Testis (tissue), 3 donors: ENCODE results near the gene ZNF106. TPM values are rescaled to one million over a fixed set of nuclear protein-coding genes. Genes with fewer than 3 reads are reported as not detected.

Experiments
- DNase-seq: peaks from one replicate; pipeline ENCODE4 v3.0.0-alpha.2; 2019
- H3K27ac ChIP-seq, 2 donors: fragments of 200-600 bp; sonication (generic); one replicate each; pipeline ENCODE4 v1.5.1; 2019
- H3K27me3 ChIP-seq: fragments of 200-600 bp; sonication (generic); one replicate; pipeline ENCODE4 v1.5.1; 2019
- H3K36me3 ChIP-seq: fragments of 200-600 bp; sonication (generic); one replicate; pipeline ENCODE4 v1.5.1; 2017; ENCODE audit warnings: low read depth; ENCODE audit errors: missing control alignments
- H3K4me1 ChIP-seq: fragments of 200-600 bp; sonication (generic); one replicate; pipeline ENCODE4 v1.5.1; 2019
- H3K4me3 ChIP-seq, 2 donors: fragments of 200-600 bp; sonication (generic); one replicate each; pipeline ENCODE4 v1.5.1; 2017 to 2019
- H3K9me3 ChIP-seq: fragments of 200-600 bp; sonication (generic); one replicate; pipeline ENCODE4 v1.5.1; 2017
- CTCF ChIP-seq, 3 experiments: fragments of 450-650 bp in 2 of 3; fragments of 200-600 bp in 1 of 3; sonication (generic) in 1 of 3; IDR thresholded peaks; one replicate each; pipeline ENCODE4 v1.5.1; 2016 to 2019; ENCODE audit warnings: antibody characterized with exemption in 3 of 3, mild to moderate bottlenecking in 2 of 3, moderate library complexity in 1 of 3
- POLR2A ChIP-seq: fragments of 450-650 bp; IDR thresholded peaks from one replicate; pipeline ENCODE4 v1.6.1; 2017; ENCODE audit warnings: antibody characterized with exemption, mild to moderate bottlenecking, moderate library complexity
- WGBS, 2 donors: methylation state at CpG; one replicate each; pipeline ENCODE4 v1.1.5; 2018; 5-methylcytosine and 5-hydroxymethylcytosine counted together
- intact Hi-C: fragments of 100-400 bp; cut with DNase I; formaldehyde crosslinking; loops from one replicate; pipeline ENCODE4 v1.15.1; 2023; ENCODE audit warnings: low total_unique reads
- polyA plus RNA-seq: library from polyadenylated mRNA; stranded (reverse); fragments of 350-450 nt; fragmentation: Illumina TruSeq; extraction: RNeasy Lipid Tissue Mini Kit (QIAGEN cat#74804); gene quantifications from one replicate; pipeline ENCODE4 v1.2.3, GENCODE V29; 2014; ENCODE audit warnings: low read depth, low replicate concordance; ENCODE audit not compliant: insufficient read depth
- total RNA-seq, 2 donors: library from RNA; depleted of rRNA; stranded (reverse); fragments of >200 nt; gene quantifications; one replicate each; pipeline ENCODE4 v1.2.3, GENCODE V29; 2016

Gene ZNF106
- total and polyA plus RNA-seq, 3 donors from 2014 or later: 51.4 to 95.4 (median 84.4) TPM

GRCh38 chr15:42494998-42495360, 4.0 kb upstream of the ZNF106 start:
- peaks cover 22% of the 10 kb centered on the region for H3K4me1 ChIP-seq
- no peaks in the 10 kb centered on the region for H3K27me3 ChIP-seq
- peak overlapping the region; percentile 78 to 95 for H3K4me3 ChIP-seq
- intact Hi-C loops: no loop called here
- TF ChIP-seq POLR2A (no peak), CTCF (IDR thresholded peaks at IDR 0.05) (no peak)
- no peaks in the 10 kb centered on the region for H3K9me3 ChIP-seq
- WGBS, 2 donors: 0 to 2% methylated on average over 10 of the region's 10 CpGs
- no peaks in the 10 kb centered on the region for H3K36me3 ChIP-seq
- DNase-seq: peak; percentile 76
- peak overlapping the region; percentile 94 to 97 for H3K27ac ChIP-seq

GRCh38 chr15:42493679-42494078, 2.7 kb upstream of the ZNF106 start:
- Histone ChIP-seq H3K4me1 (peaks cover 18% of the 10 kb centered on the region), H3K9me3 (no peaks in the 10 kb centered on the region), H3K27ac (peak overlapping the region in 1 of 2 donors; percentile 94), H3K36me3 (no peaks in the 10 kb centered on the region), H3K27me3 (no peaks in the 10 kb centered on the region), H3K4me3 (no peak overlapping the region)
- TF ChIP-seq CTCF (IDR thresholded peaks at IDR 0.05) (no peak), POLR2A (no peak)
- 85 to 88% methylated on average over 1 of the region's 1 CpG for WGBS, 2 donors
- no peak for DNase-seq
- intact Hi-C loops: no loop called here

GRCh38 chr15:42491539-42492225, 741 bp upstream of the ZNF106 start:
- peak overlapping the region; percentile 76 to 83 for H3K4me3 ChIP-seq
- intact Hi-C loops: no loop called here
- H3K27me3 ChIP-seq: no peaks in the 10 kb centered on the region
- peak overlapping the region; percentile 93 to 97 for H3K27ac ChIP-seq
- no peak for DNase-seq
- no peak for TF ChIP-seq POLR2A
- no peak for TF ChIP-seq CTCF (IDR thresholded peaks at IDR 0.05)
- H3K36me3 ChIP-seq: no peaks in the 10 kb centered on the region
- WGBS, 2 donors: 52 to 58% methylated on average over 18 of the region's 18 CpGs
- peaks cover 12% of the 10 kb centered on the region for H3K4me1 ChIP-seq
- H3K9me3 ChIP-seq: no peaks in the 10 kb centered on the region

GRCh38 chr15:42490291-42490670, 660 bp downstream of the ZNF106 start:
- intact Hi-C loops: no loop called here
- DNase-seq: no peak
- Histone ChIP-seq H3K4me1 (peaks cover 12% of the 10 kb centered on the region), H3K36me3 (no peaks in the 10 kb centered on the region), H3K4me3 (peak overlapping the region; percentile 76 to 83), H3K27ac (peak overlapping the region; percentile 93 to 97), H3K9me3 (no peaks in the 10 kb centered on the region), H3K27me3 (no peaks in the 10 kb centered on the region)
- TF ChIP-seq POLR2A (no peak), CTCF (IDR thresholded peaks at IDR 0.05) (no peak)
- 1 to 2% methylated on average over 11 of the region's 11 CpGs for WGBS, 2 donors

GRCh38 chr15:42483677-42484076, 7.3 kb downstream of the ZNF106 start:
- intact Hi-C loops: no loop called here
- Histone ChIP-seq H3K27ac (no peak overlapping the region), H3K27me3 (no peaks in the 10 kb centered on the region), H3K4me1 (peaks cover 6% of the 10 kb centered on the region), H3K4me3 (no peak overlapping the region), H3K36me3 (no peaks in the 10 kb centered on the region), H3K9me3 (no peaks in the 10 kb centered on the region)
- no peak for TF ChIP-seq CTCF (IDR thresholded peaks at IDR 0.05)
- no peak for TF ChIP-seq POLR2A
- DNase-seq: no peak
- WGBS, 2 donors: 93 to 100% methylated on average over 1 of the region's 1 CpG
